Panc1 (cell line): ENCODE measurements around the gene SCN8A. TPM values are rescaled to one million over a fixed set of nuclear protein-coding genes. Genes with fewer than 3 reads are reported as not detected.

ENCODE experiments used
- ATAC-seq: fragments of 200-7000 bp; cut with Tn5 transposase; 2 replicates; pipeline ENCODE4 v1.9.1; 2020; ENCODE audit warnings: mild to moderate bottlenecking, moderate library complexity
- BruUV-seq: library from RNA; stranded (reverse); fragments of 400-500 nt; replicated peaks from 2 replicates; lab custom pipeline; 2021; lab: Mats Ljungman, UMichigan
- CTCF ChIA-PET: fragments of 300-600 bp; sonication (Branson Sonifier 250); formaldehyde crosslinking; loops from one replicate; lab custom pipeline; 2022; ENCODE audit warnings: antibody characterized with exemption; lab: Charles Lee
- POLR2A ChIA-PET: fragments of 300-600 bp; sonication (Branson Sonifier 250); formaldehyde crosslinking; loops from one replicate; lab custom pipeline; 2022; ENCODE audit warnings: antibody characterized with exemption; lab: Charles Lee
- DNase-seq: peaks from one replicate; pipeline ENCODE4 v3.0.0-alpha.2; 2010; ENCODE audit warnings: low read depth, low spot score
- H3K27ac ChIP-seq: 2 replicates; pipeline ENCODE4 v1.5.1; 2011; ENCODE audit warnings: mild to moderate bottlenecking, low read length, inconsistent platforms
- H3K27me3 ChIP-seq: fragments of 200-500 bp; sonication (Bioruptor generic); 2 replicates; pipeline ENCODE4 v1.6.0; 2014; ENCODE audit warnings: low read length, inconsistent platforms; ENCODE audit not compliant: control insufficient read depth, insufficient read depth
- H3K36me3 ChIP-seq: fragments of 200-500 bp; sonication (Bioruptor generic); 2 replicates; pipeline ENCODE4 v1.5.1; 2014; ENCODE audit warnings: inconsistent platforms, mild to moderate bottlenecking, low read length, moderate library complexity; ENCODE audit not compliant: control insufficient read depth, insufficient read depth
- H3K4me1 ChIP-seq: 2 replicates; pipeline ENCODE4 v1.5.1; 2011; ENCODE audit warnings: inconsistent platforms, mild to moderate bottlenecking, low read length, moderate library complexity; ENCODE audit not compliant: control insufficient read depth, insufficient read depth
- H3K4me3 ChIP-seq, 2 experiments: 2 replicates each; pipeline ENCODE4 v1.5.1; 2011 to 2012; ENCODE audit warnings: low read depth in 2 of 2, low read length in 2 of 2, mild to moderate bottlenecking in 2 of 2, inconsistent platforms in 1 of 2, moderate library complexity in 1 of 2
- H3K9me3 ChIP-seq: fragments of 200-500 bp; sonication (Bioruptor generic); 2 replicates; pipeline ENCODE4 v1.5.1; 2014; ENCODE audit warnings: low read depth, mild to moderate bottlenecking, inconsistent platforms, low read length, moderate library complexity; ENCODE audit not compliant: control insufficient read depth, insufficient read depth
- POLR2AphosphoS5 ChIP-seq: IDR thresholded peaks from 2 replicates; pipeline ENCODE4 v1.6.1; 2012; ENCODE audit warnings: mild to moderate bottlenecking, low read depth, low read length, moderate library complexity
- SIN3A ChIP-seq: IDR thresholded peaks from 2 replicates; pipeline ENCODE4 v1.6.1; 2012; ENCODE audit warnings: low read depth, mild to moderate bottlenecking, low read length, moderate library complexity, borderline replicate concordance; ENCODE audit not compliant: insufficient read depth
- TCF7L2 ChIP-seq: IDR thresholded peaks from 2 replicates; pipeline ENCODE4 v1.6.1; 2011; ENCODE audit warnings: mild to moderate bottlenecking, low read depth, low read length, inconsistent platforms
- in situ Hi-C: cut with HindIII; loops from 2 replicates; pipeline ENCODE4 v1.10.0; 2016; ENCODE audit warnings: low sequenced_read_pairs, low pct_unique_long_range_greater_than_20kb
- intact Hi-C: fragments of 100-400 bp; cut with micrococcal nuclease; formaldehyde crosslinking; loops from one replicate; pipeline ENCODE4 v1.10.0; 2022; ENCODE audit not compliant: unreplicated experiment
- total RNA-seq: library from RNA; stranded (reverse); gene quantifications from one replicate; pipeline ENCODE4 v1.2.1, GENCODE V29; 2021; ENCODE audit not compliant: unreplicated experiment
- TF ChIP-seq, protein P1 (sequence below), 2 experiments: IDR thresholded peaks; 2 replicates each; pipeline ENCODE4 v1.6.1; 2011 to 2012; ENCODE audit warnings: low read depth in 2 of 2, control low read depth in 1 of 2, low read length in 1 of 2, mild to moderate bottlenecking in 1 of 2, moderate library complexity in 1 of 2; ENCODE audit not compliant: insufficient read depth in 1 of 2
- TF ChIP-seq, protein P2 (sequence below): fragments of 450-650 bp; IDR thresholded peaks from 2 replicates; pipeline ENCODE4 v1.5.1; 2017; ENCODE audit warnings: mild to moderate bottlenecking

Gene SCN8A
- total RNA-seq, 1 experiment from 2014 or later: 8.6 TPM

DNA sequence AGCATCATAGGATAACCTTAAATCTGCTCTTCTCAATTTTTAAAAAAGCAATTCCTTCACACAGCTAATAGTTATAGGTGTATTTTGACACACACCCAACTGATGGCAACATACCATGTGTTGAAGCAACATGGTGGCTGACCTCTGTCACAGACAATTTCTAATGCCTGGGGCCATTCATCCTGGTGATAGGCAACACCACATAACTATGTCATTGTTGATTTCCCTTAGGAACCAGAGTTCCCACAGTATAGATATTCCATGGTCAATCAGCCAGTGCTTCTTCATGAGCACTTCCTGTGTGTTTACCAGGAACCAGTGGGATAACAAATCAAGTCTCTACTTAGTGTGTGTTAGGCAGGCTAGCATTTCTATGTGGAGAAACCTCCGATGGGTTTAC, 169.2 kb downstream of the SCN8A start:
- Histone ChIP-seq H3K9me3 (no peaks in the 10 kb centered on the region), H3K27ac (no peak overlapping the region), H3K4me3 (no peak overlapping the region), H3K4me1 (no peaks in the 10 kb centered on the region), H3K36me3 (no peaks in the 10 kb centered on the region), H3K27me3 (no peaks in the 10 kb centered on the region)
- DNase-seq (no peak), ATAC-seq (no peak)
- no TSS peak for BruUV-seq
- intact Hi-C loops: no loop called here
- ChIA-PET POLR2A (interaction anchor here (0.5 kb wide), 1 partner anchor 1045 kb away, joined by 6 read pairs; no protein-coding TSS in a partner anchor), CTCF (no interaction called here)
- TF ChIP-seq, protein P1, sequence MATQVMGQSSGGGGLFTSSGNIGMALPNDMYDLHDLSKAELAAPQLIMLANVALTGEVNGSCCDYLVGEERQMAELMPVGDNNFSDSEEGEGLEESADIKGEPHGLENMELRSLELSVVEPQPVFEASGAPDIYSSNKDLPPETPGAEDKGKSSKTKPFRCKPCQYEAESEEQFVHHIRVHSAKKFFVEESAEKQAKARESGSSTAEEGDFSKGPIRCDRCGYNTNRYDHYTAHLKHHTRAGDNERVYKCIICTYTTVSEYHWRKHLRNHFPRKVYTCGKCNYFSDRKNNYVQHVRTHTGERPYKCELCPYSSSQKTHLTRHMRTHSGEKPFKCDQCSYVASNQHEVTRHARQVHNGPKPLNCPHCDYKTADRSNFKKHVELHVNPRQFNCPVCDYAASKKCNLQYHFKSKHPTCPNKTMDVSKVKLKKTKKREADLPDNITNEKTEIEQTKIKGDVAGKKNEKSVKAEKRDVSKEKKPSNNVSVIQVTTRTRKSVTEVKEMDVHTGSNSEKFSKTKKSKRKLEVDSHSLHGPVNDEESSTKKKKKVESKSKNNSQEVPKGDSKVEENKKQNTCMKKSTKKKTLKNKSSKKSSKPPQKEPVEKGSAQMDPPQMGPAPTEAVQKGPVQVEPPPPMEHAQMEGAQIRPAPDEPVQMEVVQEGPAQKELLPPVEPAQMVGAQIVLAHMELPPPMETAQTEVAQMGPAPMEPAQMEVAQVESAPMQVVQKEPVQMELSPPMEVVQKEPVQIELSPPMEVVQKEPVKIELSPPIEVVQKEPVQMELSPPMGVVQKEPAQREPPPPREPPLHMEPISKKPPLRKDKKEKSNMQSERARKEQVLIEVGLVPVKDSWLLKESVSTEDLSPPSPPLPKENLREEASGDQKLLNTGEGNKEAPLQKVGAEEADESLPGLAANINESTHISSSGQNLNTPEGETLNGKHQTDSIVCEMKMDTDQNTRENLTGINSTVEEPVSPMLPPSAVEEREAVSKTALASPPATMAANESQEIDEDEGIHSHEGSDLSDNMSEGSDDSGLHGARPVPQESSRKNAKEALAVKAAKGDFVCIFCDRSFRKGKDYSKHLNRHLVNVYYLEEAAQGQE (IDR thresholded peaks at IDR 0.05; ENCODE audit: insufficient read depth in 1 of 2, low read depth in 2 of 2, low read length in 1 of 2): no peak
- TF ChIP-seq SIN3A: no peak
- TF ChIP-seq, protein P2, sequence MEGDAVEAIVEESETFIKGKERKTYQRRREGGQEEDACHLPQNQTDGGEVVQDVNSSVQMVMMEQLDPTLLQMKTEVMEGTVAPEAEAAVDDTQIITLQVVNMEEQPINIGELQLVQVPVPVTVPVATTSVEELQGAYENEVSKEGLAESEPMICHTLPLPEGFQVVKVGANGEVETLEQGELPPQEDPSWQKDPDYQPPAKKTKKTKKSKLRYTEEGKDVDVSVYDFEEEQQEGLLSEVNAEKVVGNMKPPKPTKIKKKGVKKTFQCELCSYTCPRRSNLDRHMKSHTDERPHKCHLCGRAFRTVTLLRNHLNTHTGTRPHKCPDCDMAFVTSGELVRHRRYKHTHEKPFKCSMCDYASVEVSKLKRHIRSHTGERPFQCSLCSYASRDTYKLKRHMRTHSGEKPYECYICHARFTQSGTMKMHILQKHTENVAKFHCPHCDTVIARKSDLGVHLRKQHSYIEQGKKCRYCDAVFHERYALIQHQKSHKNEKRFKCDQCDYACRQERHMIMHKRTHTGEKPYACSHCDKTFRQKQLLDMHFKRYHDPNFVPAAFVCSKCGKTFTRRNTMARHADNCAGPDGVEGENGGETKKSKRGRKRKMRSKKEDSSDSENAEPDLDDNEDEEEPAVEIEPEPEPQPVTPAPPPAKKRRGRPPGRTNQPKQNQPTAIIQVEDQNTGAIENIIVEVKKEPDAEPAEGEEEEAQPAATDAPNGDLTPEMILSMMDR: no peak
- no peak for TF ChIP-seq POLR2AphosphoS5
- TF ChIP-seq TCF7L2: no peak
- in situ Hi-C loops: no loop called here

DNA sequence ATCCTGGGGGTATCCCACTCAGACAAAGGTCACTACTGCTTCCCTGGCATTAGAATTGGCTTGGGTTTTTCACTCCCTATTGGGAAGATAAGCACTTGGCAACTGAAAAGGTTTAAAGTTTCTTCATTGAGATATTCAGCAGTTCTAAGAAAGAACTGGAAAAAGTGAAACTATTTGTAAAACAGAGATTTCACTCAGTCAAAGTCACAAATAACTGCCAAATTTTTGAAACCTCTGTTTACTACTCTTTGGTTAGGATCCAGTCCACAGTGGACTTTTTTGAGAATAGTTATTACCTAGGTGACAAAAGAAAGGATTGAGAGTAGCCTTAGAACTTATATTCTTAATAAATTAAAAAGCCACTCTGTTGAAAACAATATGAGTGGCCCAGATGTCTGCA, 172.7 kb downstream of the SCN8A start:
- ATAC-seq (no peak), DNase-seq (no peak)
- no peaks in the 10 kb centered on the region for H3K27me3 ChIP-seq
- no peak overlapping the region for H3K4me3 ChIP-seq
- no peaks in the 10 kb centered on the region for H3K4me1 ChIP-seq
- no peaks in the 10 kb centered on the region for H3K36me3 ChIP-seq
- POLR2A ChIA-PET: no interaction called here
- in situ Hi-C loops (no loop called here), intact Hi-C loops (no loop called here)
- TF ChIP-seq SIN3A (no peak), TCF7L2 (no peak), POLR2AphosphoS5 (no peak)
- TF ChIP-seq, protein P2: no peak
- TF ChIP-seq, protein P1 (IDR thresholded peaks at IDR 0.05; ENCODE audit: insufficient read depth in 1 of 2, low read depth in 2 of 2, low read length in 1 of 2): no peak
- CTCF ChIA-PET: no interaction called here
- BruUV-seq: no TSS peak
- no peaks in the 10 kb centered on the region for H3K9me3 ChIP-seq
- no peak overlapping the region for H3K27ac ChIP-seq
